ENCODE results near the gene FAM161A. TPM values are rescaled to one million over a fixed set of nuclear protein-coding genes. Genes with fewer than 3 reads are reported as not detected.
A peak's percentile ranks its signal among the peaks of the same experiment; 100 is the strongest.

The FAM161A gene
- total and polyA plus RNA-seq, 2 experiments from 2014 or later: 16.2 to 27.4 TPM

GRCh38 chr2:61795408-61795807, 58.5 kb downstream of the FAM161A start (continued):
- no peak for TF ChIP-seq ZNF462 (CRISPR knock-in tag; IDR thresholded peaks at IDR 0.05)
- TF ChIP-seq ZNF331 (CRISPR knock-in tag; IDR thresholded peaks at IDR 0.05; ENCODE audit: low read depth): no peak
- TF ChIP-seq STAT1 (IDR thresholded peaks at IDR 0.05; ENCODE audit: unreplicated experiment): no peak

- H3K36me3 ChIP-seq (ENCODE audit: insufficient read depth): no peaks in the 10 kb centered on the region
- H3K4me2 ChIP-seq: peak overlapping the region; percentile 81
- 0 out of 2 replicates have a peak, but pooled peaks cover 2% of the 10 kb centered on the region for H3K27me3 ChIP-seq (ENCODE audit: insufficient read depth)
- H3K4me1 ChIP-seq (ENCODE audit: insufficient read depth): no peaks in the 10 kb centered on the region
- Mint-ChIP-seq H3K36me3 (ENCODE audit: low read depth) (no peaks in the 10 kb centered on the region), H3K4me3 (peak overlapping the region; percentile 84), H3K27ac (no peak overlapping the region), H3K4me1 (no peaks in the 10 kb centered on the region), H3K27me3 (ENCODE audit: insufficient read depth, low read depth, poor library complexity) (peaks cover 7% of the 10 kb centered on the region), H3K9me3 (no peaks in the 10 kb centered on the region)
- peak; percentile 72 to 79 for TF ChIP-seq CTCF (conservative IDR thresholded peaks at IDR 0.05; ENCODE audit: low read depth in 2 of 2)
- no peak for TF ChIP-seq JUNB (IDR thresholded peaks at IDR 0.05; ENCODE audit: unreplicated experiment)
- ATAC-seq (peak; percentile 98), DNase-seq (ENCODE audit: low spot score) (peak; percentile 95)
- peak overlapping the region; percentile 67 for H3K4me3 ChIP-seq
- no peak overlapping the region for H3K27ac ChIP-seq (ENCODE audit: low read depth)
- no peaks in the 10 kb centered on the region for H3F3A ChIP-seq (replicated peaks; ENCODE audit: low read depth)
- H3K79me2 ChIP-seq (replicated peaks; ENCODE audit: insufficient read depth): no peaks in the 10 kb centered on the region
- no peaks in the 10 kb centered on the region for H4K20me1 ChIP-seq (replicated peaks; ENCODE audit: insufficient read depth)
- H3K9me2 ChIP-seq (ENCODE audit: insufficient read depth): no peaks in the 10 kb centered on the region
- peak overlapping the region; percentile 77 for H2AFZ ChIP-seq
These were observed 60.4 kb downstream of the FAM161A start for GRCh38 chr2:61793389-61793836.
